ENCODE results near the gene SAMD4A. TPM values are rescaled to one million over a fixed set of nuclear protein-coding genes. Genes with fewer than 3 reads are reported as not detected.

SAMD4A gene
- total and polyA plus RNA-seq, 2 of the 4 experiments (the other 2 are of a cell fraction), result 22.9 to 38.2 TPM

GRCh38 chr14:54791001-54791400 lies 224.1 kb downstream of the SAMD4A start:
- H3K23ac ChIP-seq (ENCODE audit: low read depth, low read length), result no peak overlapping the region
- H4K8ac ChIP-seq (ENCODE audit: low read depth in 2 of 2, low read length in 2 of 2), result no peak overlapping the region
- intact Hi-C loops (cut with micrococcal nuclease), result loop anchor here (5.0 kb wide), 1 partner anchor 424 kb away; no protein-coding TSS in a partner anchor
- no TSS peak for BruUV-seq (replicated peaks)
- peaks cover 44% of the 10 kb centered on the region for H3K36me3 ChIP-seq (ENCODE audit: control insufficient read depth, insufficient read depth, low read length)
- no peak overlapping the region for H3K27ac ChIP-seq (ENCODE audit: insufficient read depth, low read length)
- H3K56ac ChIP-seq (ENCODE audit: extremely low read depth, insufficient read depth, low read length), result no peak overlapping the region
- ChIA-PET CTCF (no interaction called here), POLR2A (ENCODE audit: unreplicated experiment) (interaction anchor here (0.9 kb wide), 1 partner anchor 225 kb away, joined by 3 read pairs; no protein-coding TSS in a partner anchor)
- ATAC-seq (ENCODE audit: low read depth) (no peak), DNase-seq (no peak)
- no peak overlapping the region for H3K9ac ChIP-seq (ENCODE audit: low read depth, low read length)
- H2BK15ac ChIP-seq (ENCODE audit: low read depth, low read length), result no peak overlapping the region
- no peaks in the 10 kb centered on the region for H3K27me3 ChIP-seq (ENCODE audit: control insufficient read depth, insufficient read depth, low read length)
- H3K4me1 ChIP-seq (ENCODE audit: control insufficient read depth, insufficient read depth, low read length), result peaks cover under 1% of the 10 kb centered on the region; the same call in 1 of the 2 replicates
- peaks cover 7% of the 10 kb centered on the region for H3K9me3 ChIP-seq (ENCODE audit: control insufficient read depth, insufficient read depth, low read length)
- dilution Hi-C loops (cut with HindIII; ENCODE audit: low sequenced_read_pairs, unreplicated experiment), result no loop called here
- H3K4me3 ChIP-seq (ENCODE audit: insufficient read depth, low read depth, low read length), result no peak overlapping the region
- H3K79me1 ChIP-seq (ENCODE audit: low read depth in 1 of 2, low read length in 2 of 2), result peaks cover 5 to 24% of the 10 kb centered on the region in 2 experiments; a peak in 2 of 4 replicates
- no peak overlapping the region for H2AFZ ChIP-seq (replicated peaks; ENCODE audit: low read length, poor library complexity)
- no peak overlapping the region for H3K18ac ChIP-seq (ENCODE audit: low read depth, low read length)
- H2BK20ac ChIP-seq (ENCODE audit: low read depth, low read length), result no peak overlapping the region
- H4K5ac ChIP-seq (ENCODE audit: low read depth, low read length), result no peak overlapping the region
- no peak overlapping the region for H4K91ac ChIP-seq (ENCODE audit: insufficient read depth, low read depth, low read length)
- no peak overlapping the region for H3K4me2 ChIP-seq (ENCODE audit: low read depth, low read length)
- WGBS, 2 experiments (ENCODE audit: extremely low coverage in 2 of 2, insufficient read length in 1 of 2), result no CpG with 5 or more reads among the region's 4 CpGs
- H3K14ac ChIP-seq (replicated peaks; ENCODE audit: low read depth, low read length), result no peak overlapping the region
- H2BK5ac ChIP-seq (ENCODE audit: low read depth, low read length, poor library complexity, severe bottlenecking), result peak overlapping the region; percentile 14
- 0 out of 2 replicates have a peak, but pooled peaks cover 6% of the 10 kb centered on the region for H4K20me1 ChIP-seq (ENCODE audit: insufficient read depth, low read length)
- H3K4ac ChIP-seq (ENCODE audit: low read depth, low read length), result no peak overlapping the region
- TF ChIP-seq USF2 (IDR thresholded peaks at IDR 0.05; ENCODE audit: low read depth, low read length) (no peak), RCOR1 (IDR thresholded peaks at IDR 0.05; ENCODE audit: insufficient replicate concordance, low read length) (no peak), SMC3 (IDR thresholded peaks at IDR 0.05; ENCODE audit: low read depth, low read length) (no peak), ELK1 (IDR thresholded peaks at IDR 0.05; ENCODE audit: borderline replicate concordance, low read depth, low read length) (no peak), POLR2A (IDR thresholded peaks at IDR 0.05; ENCODE audit: low read depth, low read length) (no peak), BHLHE40 (IDR thresholded peaks at IDR 0.05; ENCODE audit: low read depth, low read length) (no peak), MAFK (IDR thresholded peaks at IDR 0.05; ENCODE audit: low read depth, low read length) (no peak), MXI1 (IDR thresholded peaks at IDR 0.05; ENCODE audit: borderline replicate concordance, low read depth, low read length) (no peak)
- TF ChIP-seq, protein P1, sequence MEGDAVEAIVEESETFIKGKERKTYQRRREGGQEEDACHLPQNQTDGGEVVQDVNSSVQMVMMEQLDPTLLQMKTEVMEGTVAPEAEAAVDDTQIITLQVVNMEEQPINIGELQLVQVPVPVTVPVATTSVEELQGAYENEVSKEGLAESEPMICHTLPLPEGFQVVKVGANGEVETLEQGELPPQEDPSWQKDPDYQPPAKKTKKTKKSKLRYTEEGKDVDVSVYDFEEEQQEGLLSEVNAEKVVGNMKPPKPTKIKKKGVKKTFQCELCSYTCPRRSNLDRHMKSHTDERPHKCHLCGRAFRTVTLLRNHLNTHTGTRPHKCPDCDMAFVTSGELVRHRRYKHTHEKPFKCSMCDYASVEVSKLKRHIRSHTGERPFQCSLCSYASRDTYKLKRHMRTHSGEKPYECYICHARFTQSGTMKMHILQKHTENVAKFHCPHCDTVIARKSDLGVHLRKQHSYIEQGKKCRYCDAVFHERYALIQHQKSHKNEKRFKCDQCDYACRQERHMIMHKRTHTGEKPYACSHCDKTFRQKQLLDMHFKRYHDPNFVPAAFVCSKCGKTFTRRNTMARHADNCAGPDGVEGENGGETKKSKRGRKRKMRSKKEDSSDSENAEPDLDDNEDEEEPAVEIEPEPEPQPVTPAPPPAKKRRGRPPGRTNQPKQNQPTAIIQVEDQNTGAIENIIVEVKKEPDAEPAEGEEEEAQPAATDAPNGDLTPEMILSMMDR (conservative IDR thresholded peaks at IDR 0.05; ENCODE audit: low read depth, low read length), result no peak
- in situ Hi-C loops (cut with MboI; ENCODE audit: low sequenced_read_pairs), result no loop called here
- no peak overlapping the region for H2BK120ac ChIP-seq (ENCODE audit: low read depth, low read length)
- H3K9me1 ChIP-seq (ENCODE audit: insufficient read depth, low read length), result peaks cover 16% of the 10 kb centered on the region
- no peak overlapping the region for H2AK5ac ChIP-seq (ENCODE audit: low read depth, low read length)
- no peak overlapping the region for H2AK9ac ChIP-seq (replicated peaks; ENCODE audit: low read depth, low read length, poor library complexity)
